ENCODE measurements around the gene CHRNB4. TPM values are rescaled to one million over a fixed set of nuclear protein-coding genes. Genes with fewer than 3 reads are reported as not detected.

The CHRNB4 gene
- polyA plus RNA-seq, 1 of the 3 experiments (the other 2 are of a cell fraction), result 0.30 TPM

DNA sequence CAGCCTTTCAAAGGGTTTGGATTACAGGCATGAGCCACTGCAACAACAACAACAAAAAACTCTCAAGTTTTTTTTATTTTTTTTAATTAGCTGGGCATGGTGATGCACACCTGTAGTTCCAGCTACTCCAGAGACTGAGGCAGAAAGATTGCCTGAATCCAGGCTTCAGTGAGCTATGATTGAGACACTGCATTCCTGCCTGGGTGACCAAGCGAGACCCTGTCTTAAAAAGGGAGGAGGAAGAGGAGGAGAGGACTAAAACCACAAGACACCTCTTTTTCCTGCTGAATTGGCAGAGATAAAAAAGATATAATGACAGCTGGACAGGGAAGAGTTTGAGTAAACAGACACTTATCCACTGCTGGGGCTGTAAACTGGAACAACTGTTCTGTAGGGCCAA lies 22.7 kb upstream of the CHRNB4 start:
- ChIA-PET POLR2A (no interaction called here), CTCF (interaction anchor here (0.6 to 1.4 kb wide), 4 partner anchors 11 to 25 kb away, joined by 3 read pairs; no protein-coding TSS in a partner anchor)
- Histone ChIP-seq H3K27me3 (ENCODE audit: insufficient read depth) (no peaks in the 10 kb centered on the region; the same call in 1 of the 2 replicates), H3K36me3 (replicated peaks in 1 of 2; ENCODE audit: control insufficient read depth in 1 of 2, insufficient read depth in 2 of 2, low read length in 1 of 2) (no peaks in the 10 kb centered on the region), H3K79me2 (ENCODE audit: insufficient read depth) (no peaks in the 10 kb centered on the region), H3K9me2 (no peaks in the 10 kb centered on the region), H3K9ac (no peak overlapping the region), H3K4me2 (no peak overlapping the region), H3K4me3 (ENCODE audit: low read depth in 2 of 2, low read length in 1 of 2) (no peak overlapping the region), H3K4me1 (ENCODE audit: control insufficient read depth in 1 of 2, insufficient read depth in 2 of 2, low read depth in 1 of 2, low read length in 1 of 2) (peaks cover 0 to 5% of the 10 kb centered on the region in 2 experiments; a peak in 1 of 4 replicates), H2AFZ (ENCODE audit: low read depth) (no peak overlapping the region), H3K27ac (ENCODE audit: low read depth in 2 of 2, low read length in 1 of 2) (no peak overlapping the region), H3K9me3 (no peaks in the 10 kb centered on the region), H3F3A (replicated peaks; ENCODE audit: insufficient read depth) (no peaks in the 10 kb centered on the region), H4K20me1 (ENCODE audit: insufficient read depth) (no peaks in the 10 kb centered on the region)
- no peak for DNase-seq
- no peak for TF ChIP-seq FOXJ3 (CRISPR knock-in tag; IDR thresholded peaks at IDR 0.05)
- TF ChIP-seq TAF1 (IDR thresholded peaks at IDR 0.05; ENCODE audit: borderline replicate concordance, low read depth, low read length), result no peak
- TF ChIP-seq EP300 (IDR thresholded peaks at IDR 0.05; ENCODE audit: borderline replicate concordance in 1 of 2, low read depth in 1 of 2, low read length in 1 of 2), result no peak
- TF ChIP-seq YY1 (IDR thresholded peaks at IDR 0.05; ENCODE audit: low read depth), result no peak
- TF ChIP-seq NFIC (IDR thresholded peaks at IDR 0.05; ENCODE audit: borderline replicate concordance), result no peak
- TF ChIP-seq USF2 (IDR thresholded peaks at IDR 0.05; ENCODE audit: borderline replicate concordance, low read depth, low read length), result no peak
- no peak for TF ChIP-seq GATA2 (CRISPR knock-in tag; IDR thresholded peaks at IDR 0.05)
- TF ChIP-seq, protein P1, sequence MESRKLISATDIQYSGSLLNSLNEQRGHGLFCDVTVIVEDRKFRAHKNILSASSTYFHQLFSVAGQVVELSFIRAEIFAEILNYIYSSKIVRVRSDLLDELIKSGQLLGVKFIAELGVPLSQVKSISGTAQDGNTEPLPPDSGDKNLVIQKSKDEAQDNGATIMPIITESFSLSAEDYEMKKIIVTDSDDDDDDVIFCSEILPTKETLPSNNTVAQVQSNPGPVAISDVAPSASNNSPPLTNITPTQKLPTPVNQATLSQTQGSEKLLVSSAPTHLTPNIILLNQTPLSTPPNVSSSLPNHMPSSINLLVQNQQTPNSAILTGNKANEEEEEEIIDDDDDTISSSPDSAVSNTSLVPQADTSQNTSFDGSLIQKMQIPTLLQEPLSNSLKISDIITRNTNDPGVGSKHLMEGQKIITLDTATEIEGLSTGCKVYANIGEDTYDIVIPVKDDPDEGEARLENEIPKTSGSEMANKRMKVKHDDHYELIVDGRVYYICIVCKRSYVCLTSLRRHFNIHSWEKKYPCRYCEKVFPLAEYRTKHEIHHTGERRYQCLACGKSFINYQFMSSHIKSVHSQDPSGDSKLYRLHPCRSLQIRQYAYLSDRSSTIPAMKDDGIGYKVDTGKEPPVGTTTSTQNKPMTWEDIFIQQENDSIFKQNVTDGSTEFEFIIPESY (IDR thresholded peaks at IDR 0.05; ENCODE audit: borderline replicate concordance, low read depth), result no peak
- no peak for TF ChIP-seq RXRA (IDR thresholded peaks at IDR 0.05; ENCODE audit: borderline replicate concordance, low read depth)
- TF ChIP-seq POLR2AphosphoS5 (IDR thresholded peaks at IDR 0.05; ENCODE audit: low read depth, low read length), result no peak
- no peak for TF ChIP-seq GABPA (IDR thresholded peaks at IDR 0.05; ENCODE audit: low read depth)
- no peak for TF ChIP-seq FOXM1 (IDR thresholded peaks at IDR 0.05; ENCODE audit: low read depth)
- TF ChIP-seq ELF1 (IDR thresholded peaks at IDR 0.05), result no peak
- no peak for TF ChIP-seq TEAD4 (IDR thresholded peaks at IDR 0.05; ENCODE audit: borderline replicate concordance, insufficient read depth)
- TF ChIP-seq, protein P2, sequence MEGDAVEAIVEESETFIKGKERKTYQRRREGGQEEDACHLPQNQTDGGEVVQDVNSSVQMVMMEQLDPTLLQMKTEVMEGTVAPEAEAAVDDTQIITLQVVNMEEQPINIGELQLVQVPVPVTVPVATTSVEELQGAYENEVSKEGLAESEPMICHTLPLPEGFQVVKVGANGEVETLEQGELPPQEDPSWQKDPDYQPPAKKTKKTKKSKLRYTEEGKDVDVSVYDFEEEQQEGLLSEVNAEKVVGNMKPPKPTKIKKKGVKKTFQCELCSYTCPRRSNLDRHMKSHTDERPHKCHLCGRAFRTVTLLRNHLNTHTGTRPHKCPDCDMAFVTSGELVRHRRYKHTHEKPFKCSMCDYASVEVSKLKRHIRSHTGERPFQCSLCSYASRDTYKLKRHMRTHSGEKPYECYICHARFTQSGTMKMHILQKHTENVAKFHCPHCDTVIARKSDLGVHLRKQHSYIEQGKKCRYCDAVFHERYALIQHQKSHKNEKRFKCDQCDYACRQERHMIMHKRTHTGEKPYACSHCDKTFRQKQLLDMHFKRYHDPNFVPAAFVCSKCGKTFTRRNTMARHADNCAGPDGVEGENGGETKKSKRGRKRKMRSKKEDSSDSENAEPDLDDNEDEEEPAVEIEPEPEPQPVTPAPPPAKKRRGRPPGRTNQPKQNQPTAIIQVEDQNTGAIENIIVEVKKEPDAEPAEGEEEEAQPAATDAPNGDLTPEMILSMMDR (IDR thresholded peaks at IDR 0.05), result no peak
- WGBS (ENCODE audit: low lambda C conversion rate), result 58% methylated on average over 1 of the region's 1 CpG
